Hippocampal formation (tissue), 2 donors: ENCODE measurements around the gene CDHR5.

Experiments
- DNase-seq, 2 donors: peaks; one replicate each; lab custom pipeline; 2025; lab: John Stamatoyannopoulos, UW

The CDHR5 gene

DNA sequence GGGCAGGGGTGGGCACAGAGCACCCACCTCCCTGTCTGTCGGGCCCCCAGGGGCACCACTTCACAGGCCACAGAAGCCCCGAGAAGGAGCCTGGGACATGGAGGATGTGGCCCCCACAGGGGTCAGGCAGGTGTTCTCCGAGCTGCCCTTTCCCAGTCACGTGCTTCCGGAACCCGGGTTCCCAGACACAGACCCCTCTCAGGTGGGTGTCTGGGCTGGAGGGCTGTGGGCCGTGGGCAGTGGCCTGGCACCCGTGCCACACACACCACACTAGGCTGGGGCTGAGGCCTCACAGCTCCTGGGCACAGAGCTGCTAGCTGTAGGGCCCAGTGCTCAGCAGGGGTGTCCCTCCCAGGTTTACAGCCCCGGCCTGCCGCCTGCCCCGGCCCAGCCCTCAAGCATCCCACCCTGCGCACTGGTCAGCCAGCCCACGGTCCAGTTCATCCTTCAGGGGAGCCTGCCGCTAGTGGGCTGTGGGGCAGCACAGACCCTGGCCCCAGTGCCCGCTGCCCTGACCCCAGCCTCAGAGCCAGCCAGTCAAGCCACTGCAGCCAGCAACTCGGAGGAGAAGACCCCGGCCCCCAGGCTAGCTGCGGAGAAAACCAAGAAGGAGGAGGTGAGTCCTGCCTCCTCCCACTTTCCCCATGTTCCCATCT, 14.5 kb downstream of the CDHR5 start:
- DNase-seq: no peak

DNA sequence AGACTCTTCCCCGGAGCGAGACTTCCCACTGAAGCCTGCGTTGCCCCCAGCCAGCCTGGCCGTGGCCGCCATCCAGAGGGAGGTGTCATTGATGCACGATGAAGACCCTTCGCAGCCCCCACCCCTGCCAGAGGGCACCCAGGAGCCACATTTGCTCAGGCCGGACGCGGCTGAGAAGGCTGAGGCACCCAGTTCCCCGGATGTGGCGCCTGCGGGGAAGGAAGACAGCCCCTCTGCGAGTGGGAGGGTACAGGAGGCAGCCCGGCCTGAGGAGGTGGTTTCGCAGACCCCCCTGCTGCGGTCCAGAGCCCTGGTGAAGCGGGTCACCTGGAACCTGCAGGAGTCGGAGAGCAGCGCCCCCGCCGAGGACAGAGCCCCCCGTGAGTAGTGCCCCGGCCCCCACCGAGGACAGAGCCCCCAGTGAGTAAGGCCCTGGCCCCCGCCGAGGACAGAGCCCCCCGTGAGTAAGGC, 15.4 kb downstream of the CDHR5 start:
- no peak for DNase-seq

DNA sequence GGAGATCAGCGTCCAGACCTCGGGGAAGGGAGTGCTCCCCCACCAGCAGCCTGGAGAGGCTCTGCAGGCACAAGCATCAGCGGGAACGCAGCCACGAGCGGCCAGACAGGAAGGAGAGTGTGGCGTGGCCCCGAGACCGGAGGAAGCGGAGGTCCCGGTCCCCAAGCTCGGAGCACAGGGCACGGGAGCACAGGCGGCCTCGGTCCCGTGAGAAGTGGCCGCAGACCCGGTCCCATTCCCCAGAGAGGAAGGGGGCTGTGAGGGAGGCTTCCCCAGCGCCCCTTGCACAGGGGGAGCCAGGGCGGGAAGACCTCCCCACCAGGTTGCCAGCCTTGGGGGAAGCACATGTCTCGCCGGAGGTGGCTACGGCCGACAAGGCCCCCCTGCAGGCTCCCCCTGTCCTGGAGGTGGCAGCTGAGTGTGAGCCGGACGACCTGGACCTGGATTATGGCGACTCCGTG, 15.9 kb downstream of the CDHR5 start:
- DNase-seq: no peak

DNA sequence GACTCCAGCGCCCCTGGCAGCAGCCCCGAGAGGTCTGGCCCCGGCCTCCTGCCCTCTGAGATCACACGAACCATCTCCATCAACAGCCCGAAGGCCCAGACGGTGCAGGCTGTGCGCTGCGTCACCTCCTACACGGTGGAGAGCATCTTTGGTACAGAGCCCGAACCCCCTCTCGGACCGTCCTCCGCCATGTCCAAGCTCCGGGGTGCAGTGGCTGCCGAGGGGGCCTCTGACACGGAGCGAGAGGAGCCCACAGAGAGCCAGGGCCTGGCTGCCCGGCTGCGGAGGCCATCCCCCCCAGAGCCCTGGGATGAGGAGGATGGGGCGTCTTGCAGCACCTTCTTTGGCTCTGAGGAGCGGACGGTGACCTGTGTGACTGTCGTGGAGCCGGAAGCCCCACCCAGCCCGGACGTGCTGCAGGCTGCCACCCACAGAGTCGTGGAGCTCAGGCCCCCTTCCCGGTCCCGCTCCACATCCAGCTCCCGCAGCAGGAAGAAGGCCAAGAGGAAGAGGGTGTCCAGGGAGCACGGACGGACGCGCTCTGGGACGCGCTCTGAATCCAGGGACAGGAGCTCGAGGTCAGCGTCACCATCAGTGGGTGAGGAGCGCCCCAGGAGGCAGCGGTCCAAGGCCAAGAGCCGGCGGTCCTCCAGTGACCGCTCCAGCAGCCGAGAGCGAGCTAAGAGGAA, 16.6 kb downstream of the CDHR5 start:
- no peak for DNase-seq

DNA sequence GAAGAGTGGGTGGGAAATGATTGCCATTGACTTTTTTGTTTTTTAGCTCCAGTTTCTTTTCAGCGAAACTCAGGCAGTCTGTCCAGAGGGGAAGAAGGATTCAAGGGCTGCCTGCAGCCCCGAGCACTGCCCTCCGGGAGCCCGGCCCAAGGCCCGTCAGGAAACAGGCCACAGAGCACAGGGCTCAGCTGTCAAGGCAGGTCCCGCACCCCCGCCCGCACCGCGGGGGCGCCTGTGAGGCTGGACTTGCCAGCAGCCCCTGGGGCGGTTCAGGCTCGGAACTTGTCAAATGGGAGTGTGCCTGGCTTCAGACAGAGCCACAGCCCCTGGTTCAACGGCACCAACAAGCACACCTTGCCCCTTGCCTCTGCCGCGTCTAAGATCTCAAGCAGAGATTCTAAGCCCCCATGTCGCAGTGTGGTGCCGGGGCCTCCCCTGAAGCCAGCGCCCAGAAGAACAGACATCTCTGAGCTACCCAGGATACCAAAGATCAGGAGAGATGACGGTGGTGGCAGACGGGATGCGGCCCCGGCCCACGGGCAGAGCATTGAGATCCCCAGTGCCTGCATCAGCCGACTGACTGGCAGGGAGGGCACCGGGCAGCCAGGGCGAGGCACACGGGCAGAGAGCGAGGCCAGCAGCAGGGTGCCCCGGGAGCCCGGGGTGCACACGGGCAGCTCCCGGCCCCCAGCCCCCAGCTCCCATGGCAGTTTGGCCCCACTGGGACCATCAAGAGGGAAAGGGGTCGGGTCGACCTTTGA, 17.6 kb downstream of the CDHR5 start:
- no peak for DNase-seq

DNA sequence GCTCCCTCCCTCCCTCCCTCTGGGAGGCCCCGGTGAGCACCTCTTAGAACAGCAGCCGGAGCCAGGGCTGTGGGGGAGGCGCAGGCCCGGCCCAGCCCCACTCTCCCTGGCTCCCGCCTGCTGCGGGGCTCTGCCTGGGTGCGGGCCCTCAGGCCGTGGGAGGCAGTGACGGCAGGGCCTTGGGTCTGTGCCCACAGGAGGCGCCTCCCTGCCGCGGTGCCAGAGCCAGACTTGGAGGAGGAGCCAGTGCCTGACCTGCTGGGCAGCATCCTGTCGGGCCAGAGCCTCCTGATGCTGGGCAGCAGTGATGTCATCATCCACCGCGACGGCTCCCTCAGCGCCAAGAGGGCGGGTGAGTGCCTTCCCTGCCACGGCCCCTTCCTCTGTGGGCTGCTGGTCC, 18.5 kb downstream of the CDHR5 start:
- DNase-seq: peak in 1 of 2 donors; percentile 15

DNA sequence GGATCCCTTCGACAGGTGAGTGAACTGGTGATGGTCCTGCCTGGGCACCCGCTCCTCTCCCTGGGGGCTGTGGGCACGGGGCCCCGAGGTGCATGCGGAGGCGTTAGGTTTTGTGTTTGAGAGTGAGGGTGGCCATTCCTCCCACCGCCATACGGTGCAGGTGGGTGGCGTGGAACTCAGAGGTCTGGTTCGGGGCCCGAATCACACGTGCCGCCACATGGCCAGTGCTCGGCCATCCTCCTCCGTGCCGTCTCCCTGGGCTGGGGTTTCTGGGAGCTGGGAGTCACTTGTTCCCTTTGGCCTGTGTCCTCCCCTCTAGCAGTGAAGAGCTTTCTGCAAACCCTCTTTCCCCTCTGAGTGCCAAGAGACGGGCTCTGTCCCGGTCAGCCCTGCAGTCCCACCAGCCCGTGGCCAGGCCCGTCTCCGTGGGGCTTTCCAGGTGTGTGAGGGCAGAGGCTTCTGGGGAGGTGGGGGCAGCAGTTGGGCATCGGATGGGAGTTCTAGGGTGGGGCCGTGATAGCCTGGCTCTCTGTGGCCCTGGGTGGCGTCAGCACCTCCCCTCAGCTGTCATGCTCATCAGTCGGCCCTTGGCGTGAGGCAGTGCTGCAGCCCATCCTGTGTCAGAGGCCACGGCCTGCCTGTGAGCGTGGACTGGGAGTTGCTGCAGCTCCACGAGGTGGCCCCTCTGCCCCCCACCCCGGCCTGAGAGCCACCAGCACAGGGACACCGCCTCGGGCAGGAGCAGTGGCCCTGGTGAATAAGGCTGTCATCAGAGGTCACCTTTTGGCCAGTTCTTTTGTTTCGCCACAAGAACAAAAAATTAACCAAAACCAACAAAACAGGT, 19.2 kb downstream of the CDHR5 start:
- no peak for DNase-seq

DNA sequence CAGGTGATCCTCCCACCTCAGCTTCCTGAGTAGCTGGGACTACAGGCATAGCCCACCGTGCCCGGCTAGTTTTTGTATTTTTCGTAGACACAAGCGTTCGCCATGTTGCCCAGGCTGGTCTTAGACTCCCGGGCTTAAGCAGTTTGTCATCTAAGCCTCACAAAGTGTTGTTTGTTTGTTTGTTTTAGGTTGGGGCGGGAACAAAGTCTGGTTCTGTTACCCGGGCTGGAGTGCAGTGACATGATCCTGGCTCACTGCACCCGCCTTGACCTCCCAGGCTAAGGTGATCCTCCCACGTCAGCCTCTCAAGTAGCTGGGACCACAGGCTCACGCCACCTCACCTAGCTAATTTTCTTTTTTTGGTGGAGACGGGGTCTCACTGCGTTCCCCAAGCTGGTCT, 21.6 kb downstream of the CDHR5 start:
- no peak for DNase-seq

DNA sequence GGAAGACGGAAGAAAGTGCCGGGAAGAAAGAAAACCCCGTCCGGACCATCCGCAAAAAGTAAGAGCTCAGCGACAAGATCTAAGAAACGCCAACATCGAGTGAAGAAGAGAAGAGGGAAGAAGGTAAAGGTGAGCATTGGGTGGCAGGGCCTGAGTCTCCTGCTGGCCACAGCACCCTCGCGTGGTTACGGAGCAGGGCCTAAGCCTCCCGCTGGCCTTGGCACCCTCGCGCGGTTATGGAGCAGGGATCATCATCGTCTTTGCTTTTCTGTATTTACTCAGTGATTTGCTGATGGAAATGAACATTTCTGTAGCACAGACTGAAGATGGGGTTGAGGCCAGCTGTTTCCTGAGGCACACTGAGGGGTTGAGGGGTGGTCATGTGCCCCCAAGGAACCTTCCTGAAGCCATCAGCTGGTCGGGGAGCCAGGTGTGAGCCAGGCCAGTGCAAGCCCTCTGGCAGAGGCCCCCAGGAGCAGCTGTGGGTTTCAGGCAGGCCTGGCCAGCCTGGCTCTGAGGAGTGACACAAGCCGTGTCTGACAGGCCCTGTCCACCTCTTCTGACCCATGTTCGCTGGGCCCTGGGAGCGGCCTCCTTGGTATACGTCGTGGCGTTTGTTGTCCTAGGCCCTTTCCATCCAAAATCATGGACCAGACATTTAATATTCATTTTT, 23.0 kb downstream of the CDHR5 start:
- no peak for DNase-seq

DNA sequence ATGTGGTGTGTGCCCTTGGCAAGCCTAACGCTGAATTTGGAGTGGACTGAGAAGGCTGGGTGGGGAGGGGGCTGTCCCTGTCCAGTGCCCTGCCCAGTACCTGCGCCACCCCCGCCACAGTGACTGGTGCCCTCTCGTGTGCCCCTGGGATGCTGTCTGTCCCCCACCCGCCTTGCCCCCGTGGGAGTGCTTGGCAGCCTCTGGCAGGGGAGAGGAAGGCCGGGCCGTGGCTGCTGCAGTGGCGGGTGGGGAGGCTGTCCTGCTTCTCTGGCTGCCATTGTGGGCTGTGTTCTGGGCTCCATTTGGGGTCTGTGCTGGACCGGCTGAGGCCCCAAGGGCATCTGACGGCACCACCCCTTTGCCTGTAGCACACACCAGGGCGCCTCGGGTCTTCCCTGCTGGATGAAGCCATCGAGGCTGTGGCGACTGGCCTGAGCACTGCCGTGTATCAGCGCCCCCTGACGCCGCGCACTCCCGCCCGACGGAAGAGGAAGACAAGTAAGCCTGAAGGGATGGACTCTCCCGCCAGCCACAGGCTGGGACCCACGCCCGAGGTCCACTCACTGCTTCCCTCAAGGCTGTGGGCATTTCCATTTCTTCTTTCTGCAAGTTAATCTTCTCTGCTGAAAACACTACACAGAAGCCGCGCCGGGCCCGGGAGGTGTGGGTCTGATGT, 26.6 kb downstream of the CDHR5 start:
- no peak for DNase-seq

DNA sequence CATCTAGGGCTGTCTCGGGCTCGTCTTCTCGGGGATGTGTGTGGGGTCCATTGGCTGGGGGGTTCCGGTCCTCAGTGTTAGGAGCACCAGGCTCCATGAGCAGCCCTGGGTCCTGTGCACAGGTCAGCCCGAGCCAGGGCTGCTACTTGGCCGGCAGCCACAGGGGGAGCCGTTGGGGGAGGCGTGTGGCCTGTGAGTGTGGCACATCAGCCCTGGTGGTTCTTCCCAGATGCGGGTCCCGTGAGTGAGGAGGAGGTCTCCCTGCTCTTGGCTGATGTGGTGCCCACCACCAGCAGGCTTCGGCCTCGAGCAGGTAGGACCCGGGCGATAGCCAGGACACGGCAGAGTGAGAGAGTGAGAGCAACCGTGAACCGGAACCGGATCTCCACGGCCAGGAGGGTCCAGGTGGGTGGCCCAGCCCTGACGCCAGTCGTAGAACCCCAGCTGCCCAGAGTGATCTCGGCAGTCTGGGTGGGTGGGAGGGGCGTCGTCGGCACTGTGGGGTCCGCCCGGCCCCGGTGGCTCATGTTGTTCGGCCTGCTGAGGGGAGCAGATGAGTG, 27.5 kb downstream of the CDHR5 start:
- DNase-seq: no peak

DNA sequence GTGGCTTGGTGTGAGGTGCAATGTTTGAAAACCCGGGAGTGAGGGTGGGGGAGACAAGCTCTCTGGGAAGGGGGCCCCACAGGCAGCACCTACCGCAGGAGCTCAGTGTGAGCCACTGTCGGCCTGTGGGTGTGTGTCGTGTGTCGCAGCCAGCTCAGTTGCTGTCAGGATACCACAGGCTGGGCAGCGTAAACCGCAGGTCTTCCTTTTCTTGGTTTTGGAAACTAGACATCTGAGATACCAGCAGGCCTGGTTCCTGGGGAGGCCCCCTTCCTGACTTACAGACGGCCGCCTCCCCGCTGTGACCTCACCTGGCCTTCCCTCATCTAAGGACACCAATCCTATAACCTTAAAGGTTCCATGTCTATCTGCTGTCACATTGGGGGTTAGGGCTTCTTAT, 28.4 kb downstream of the CDHR5 start:
- DNase-seq: no peak

DNA sequence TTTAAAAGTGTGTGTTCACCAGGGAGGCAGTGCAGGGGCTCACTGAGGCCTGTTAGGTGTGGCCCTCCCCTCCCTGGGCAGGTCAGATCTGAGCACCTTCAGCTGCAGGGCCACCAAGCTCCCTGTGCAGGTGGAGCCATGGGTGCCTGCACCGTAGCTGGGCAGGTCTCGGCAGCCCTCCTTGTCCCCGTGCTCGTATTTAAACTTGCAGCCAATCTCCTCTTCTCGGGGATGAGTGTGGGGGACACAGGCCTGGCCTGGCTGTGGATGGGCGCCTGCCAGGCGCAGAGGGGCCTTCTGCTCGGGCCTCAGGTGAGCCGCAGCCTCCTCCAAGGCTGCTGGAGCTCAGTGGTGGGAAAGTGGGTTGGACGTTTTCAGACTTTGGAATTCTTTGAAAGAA, 29.4 kb downstream of the CDHR5 start:
- DNase-seq: no peak

DNA sequence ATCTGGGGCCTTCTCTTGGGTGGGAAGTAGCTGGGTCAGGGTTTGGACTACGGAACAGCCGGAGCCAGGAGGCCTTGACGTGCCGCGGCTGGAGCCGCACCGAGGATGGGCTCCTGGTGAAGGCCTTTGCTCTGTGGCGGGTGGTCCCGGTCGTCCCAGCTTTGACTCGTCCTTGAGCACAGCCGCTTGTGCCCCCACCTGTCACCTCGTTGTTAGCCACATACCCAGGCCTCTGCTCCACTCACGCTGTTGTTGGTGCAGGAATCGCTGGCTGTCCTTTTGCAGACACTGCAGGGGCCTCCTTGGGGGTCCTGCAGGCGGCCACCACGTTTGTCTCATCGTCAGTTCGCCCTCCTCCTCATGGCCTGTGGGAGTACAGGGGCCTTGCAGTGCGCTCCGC, 31.4 kb downstream of the CDHR5 start:
- no peak for DNase-seq

DNA sequence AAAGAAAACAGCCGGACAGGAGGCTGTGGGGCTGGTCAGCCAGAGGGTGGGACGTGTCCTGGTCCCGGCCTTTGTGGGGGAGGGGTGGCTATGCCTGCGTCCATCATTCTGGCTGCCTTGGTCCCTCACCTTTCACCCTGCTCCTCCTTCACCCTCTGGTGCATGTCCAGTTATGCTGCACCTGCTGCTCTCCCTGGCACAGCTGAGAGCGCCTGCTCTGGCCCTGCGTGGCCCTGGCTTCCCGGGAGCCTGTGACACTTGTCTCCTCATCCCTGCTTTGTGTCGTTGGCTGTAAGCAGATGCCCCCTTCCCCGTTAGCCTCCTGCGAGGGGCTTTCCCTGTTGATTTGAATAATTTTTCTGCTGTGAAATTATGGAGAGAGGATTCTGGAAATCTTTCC, 31.8 kb downstream of the CDHR5 start:
- no peak for DNase-seq

DNA sequence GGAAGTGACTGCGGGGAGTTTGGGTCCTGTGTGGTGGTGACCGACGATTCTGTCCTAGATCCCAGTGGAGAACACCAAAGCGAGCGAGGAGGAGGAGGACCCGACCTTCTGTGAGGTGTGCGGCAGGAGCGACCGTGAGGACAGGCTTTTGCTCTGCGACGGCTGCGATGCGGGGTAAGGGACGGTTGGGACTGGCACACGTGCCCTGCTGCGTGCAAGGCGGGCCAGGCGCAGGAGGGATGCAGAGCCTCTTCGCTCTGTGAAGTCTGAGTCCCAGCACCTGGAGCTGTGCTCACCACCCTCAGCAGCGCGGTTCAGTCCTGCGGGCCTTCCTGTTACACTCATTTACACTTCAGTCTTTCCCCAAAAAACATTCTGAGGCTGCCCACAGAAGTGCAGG, 32.3 kb downstream of the CDHR5 start:
- no peak for DNase-seq

DNA sequence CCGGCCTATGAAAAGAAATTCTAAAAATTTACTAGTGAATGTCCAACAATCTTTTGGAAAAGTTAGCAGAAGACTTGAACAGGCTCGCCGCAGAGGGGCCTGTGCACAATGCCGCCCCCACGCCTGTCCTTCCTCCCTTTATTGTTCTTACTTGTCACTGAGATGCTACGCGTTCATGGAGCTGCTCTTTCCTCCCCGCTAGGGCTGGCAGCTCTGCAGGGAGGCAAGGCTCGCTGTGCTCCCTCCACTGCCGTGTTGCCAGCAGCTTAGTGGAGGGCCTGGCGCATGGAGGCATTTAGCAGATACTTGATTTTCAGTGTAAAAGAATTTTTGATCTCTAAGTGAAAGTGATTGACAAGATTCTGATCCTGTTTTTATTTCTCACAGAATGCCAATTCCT, 33.8 kb downstream of the CDHR5 start:
- no peak for DNase-seq

DNA sequence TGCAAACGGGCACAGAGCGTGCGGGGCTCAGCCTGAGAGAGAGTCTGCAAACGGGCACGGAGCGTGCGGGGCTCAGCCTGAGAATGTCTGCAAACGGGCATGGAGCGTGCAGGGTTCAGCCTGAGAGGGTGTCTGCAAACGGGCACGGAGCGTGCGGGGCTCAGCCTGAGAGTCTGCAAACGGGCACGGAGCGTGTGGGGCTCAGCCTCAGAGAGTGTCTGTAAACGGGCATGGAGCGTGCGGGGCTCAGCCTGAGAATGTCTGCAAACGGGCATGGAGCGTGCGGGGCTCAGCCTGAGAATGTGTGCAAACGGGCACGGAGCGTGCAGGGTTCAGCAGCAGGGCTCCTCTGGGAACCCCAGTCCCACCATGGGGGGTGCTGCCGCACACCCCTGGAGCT, 35.0 kb downstream of the CDHR5 start:
- DNase-seq: no peak

DNA sequence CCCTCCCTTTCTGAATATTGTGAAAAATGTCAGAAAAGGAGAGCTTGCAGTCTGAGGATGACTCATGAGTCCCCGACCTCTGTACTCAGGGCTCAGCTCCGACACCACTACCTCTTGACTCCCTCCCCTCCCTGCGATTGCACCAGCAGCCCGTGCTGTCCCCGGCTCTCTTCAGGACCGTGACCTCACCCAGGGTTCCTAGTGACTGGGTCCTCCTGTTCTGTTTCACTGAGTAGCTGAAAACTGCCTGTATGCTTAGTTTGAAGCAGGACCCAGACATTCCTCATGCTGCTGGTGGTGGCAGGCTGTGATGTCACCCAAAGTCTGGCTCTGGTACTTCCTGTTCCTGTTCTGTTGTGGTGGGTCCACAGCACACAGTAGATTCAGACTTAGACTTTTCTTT, 36.8 kb downstream of the CDHR5 start:
- DNase-seq: no peak

DNA sequence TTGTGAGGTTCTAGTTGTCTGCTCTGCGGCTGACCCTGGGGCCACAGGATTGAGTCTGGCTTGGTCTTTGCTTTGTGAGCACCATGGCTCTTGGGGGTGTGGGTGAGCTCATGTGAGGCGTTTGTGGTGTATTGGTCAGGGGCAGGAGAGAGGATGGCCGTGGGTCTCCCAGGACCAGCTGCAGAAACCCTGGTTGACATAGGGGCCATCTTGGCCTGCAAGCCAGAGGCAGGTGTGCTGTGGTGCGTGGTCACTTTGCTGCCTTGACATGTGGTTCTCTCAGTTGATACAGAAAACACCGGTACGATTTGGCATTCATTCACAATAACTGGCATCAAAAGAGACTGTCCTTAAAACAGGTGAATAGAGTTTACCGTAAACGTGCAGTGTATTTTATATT, 37.2 kb downstream of the CDHR5 start:
- no peak for DNase-seq
